OCI-M2 (cell line): ENCODE measurements around the gene MFSD2B.
"Not testable (repeated sequence)": the region's sequence is repeated elsewhere in the genome, so short reads cannot be mapped to it uniquely, and the experiment has no call there.

ENCODE experiments used
- DNase-seq: peaks from one replicate; lab custom pipeline; 2025; ENCODE audit not compliant: unreplicated experiment; lab: John Stamatoyannopoulos, UW

MFSD2B gene

GRCh38 chr2:24018241-24018640 is 8.4 kb downstream of the MFSD2B start:
- no peak for DNase-seq

- DNase-seq, result no peak
Observed at GRCh38 chr2:24019729-24020128, 9.8 kb downstream of the MFSD2B start.

- DNase-seq, result no peak
Observed at GRCh38 chr2:24020244-24020643, 10.4 kb downstream of the MFSD2B start.

- DNase-seq, result no peak
Observed at GRCh38 chr2:24021122-24021998, 11.5 kb downstream of the MFSD2B start.

- no peak for DNase-seq
Observed at GRCh38 chr2:24022324-24022974, 12.6 kb downstream of the MFSD2B start.

- no peak for DNase-seq
Observed at GRCh38 chr2:24022975-24023575, 13.2 kb downstream of the MFSD2B start.

GRCh38 chr2:24024018-24024417 is 14.1 kb downstream of the MFSD2B start:
- DNase-seq, result no peak

- no peak for DNase-seq
Observed at GRCh38 chr2:24024996-24025663, 15.2 kb downstream of the MFSD2B start.

GRCh38 chr2:24026233-24026632 is 16.3 kb downstream of the MFSD2B start:
- DNase-seq, result no peak

- no peak for DNase-seq
Observed at GRCh38 chr2:24038786-24039499, 29.1 kb downstream of the MFSD2B start.

GRCh38 chr2:24040511-24040910 is 30.6 kb downstream of the MFSD2B start:
- DNase-seq, result no peak

- not testable (repeated sequence) for DNase-seq
Observed at GRCh38 chr2:24043133-24043532, 33.2 kb downstream of the MFSD2B start.

- no peak for DNase-seq
Observed at GRCh38 chr2:24045511-24046508, 35.9 kb downstream of the MFSD2B start.

- no peak for DNase-seq
Observed at GRCh38 chr2:24046599-24046929, 36.7 kb downstream of the MFSD2B start.

- peak; percentile 84 for DNase-seq
Observed at GRCh38 chr2:24046930-24047702, 37.2 kb downstream of the MFSD2B start, which contains the start of gene WDCP. Gene WDCP (minus strand): TSS chr2:24047391. CDS start chr2:24039494, 7,897 bp downstream.

GRCh38 chr2:24047703-24048033 is 37.8 kb downstream of the MFSD2B start:
- no peak for DNase-seq

- no peak for DNase-seq
Observed at GRCh38 chr2:24048769-24049484, 39.0 kb downstream of the MFSD2B start.

GRCh38 chr2:24049485-24050021 is 39.7 kb downstream of the MFSD2B start, which contains the start of gene FKBP1B:
Gene FKBP1B (plus strand): TSS chr2:24049741. CDS start chr2:24049850, 109 bp downstream.
- no peak for DNase-seq
